Measurements from ENCODE around the gene PCDHGA3. TPM values are rescaled to one million over a fixed set of nuclear protein-coding genes. Genes with fewer than 3 reads are reported as not detected.
A peak's percentile ranks its signal among the peaks of the same experiment; 100 is the strongest.

Gene PCDHGA3
- total and polyA plus RNA-seq, 2 of the 13 experiments (the other 11 are each of a cell fraction or from before 2014, with no cell fraction given) = 0.05 TPM; not detected in 1

- TF ChIP-seq ZNF496 (CRISPR knock-in tag; IDR thresholded peaks at IDR 0.05; ENCODE audit: insufficient replicate concordance) (no peak), LBX2 (CRISPR knock-in tag; IDR thresholded peaks at IDR 0.05; ENCODE audit: borderline replicate concordance) (peak; percentile 46; the same call in 1 of the 2 replicates), ZNF580 (CRISPR knock-in tag; IDR thresholded peaks at IDR 0.05; ENCODE audit: borderline replicate concordance, low read depth) (peak; percentile 37; the same call in 1 of the 2 replicates), KMT2B (CRISPR knock-in tag; IDR thresholded peaks at IDR 0.05) (peak; percentile 77), SAFB2 (CRISPR knock-in tag; IDR thresholded peaks at IDR 0.05; ENCODE audit: borderline replicate concordance, low read depth) (peak; percentile 77; the same call in 1 of the 2 replicates), ZSCAN31 (CRISPR knock-in tag; IDR thresholded peaks at IDR 0.05; ENCODE audit: low read depth) (peak; percentile 76), ZNF224 (CRISPR knock-in tag; IDR thresholded peaks at IDR 0.05) (peak; percentile 94), THYN1 (CRISPR knock-in tag; IDR thresholded peaks at IDR 0.05; ENCODE audit: borderline replicate concordance, low read depth) (no peak), DRAP1 (CRISPR knock-in tag; IDR thresholded peaks at IDR 0.05) (peak; percentile 58; the same call in 1 of the 2 replicates), GFI1 (CRISPR knock-in tag; IDR thresholded peaks at IDR 0.05; ENCODE audit: borderline replicate concordance) (no peak; the same call in 1 of the 2 replicates), GPN1 (CRISPR knock-in tag; IDR thresholded peaks at IDR 0.05; ENCODE audit: borderline replicate concordance) (no peak), NR0B2 (CRISPR knock-in tag; IDR thresholded peaks at IDR 0.05) (peak; percentile 16; the same call in 1 of the 2 replicates), GATAD1 (CRISPR knock-in tag; IDR thresholded peaks at IDR 0.05) (peak; percentile 70; the same call in 1 of the 2 replicates), NFIB (CRISPR knock-in tag; IDR thresholded peaks at IDR 0.05; ENCODE audit: borderline replicate concordance) (no peak), ZNF737 (CRISPR knock-in tag; IDR thresholded peaks at IDR 0.05; ENCODE audit: borderline replicate concordance) (no peak), NRL (CRISPR knock-in tag; IDR thresholded peaks at IDR 0.05; ENCODE audit: borderline replicate concordance) (peak; percentile 80; the same call in 1 of the 2 replicates), SRSF9 (IDR thresholded peaks at IDR 0.05; ENCODE audit: borderline replicate concordance, insufficient read depth, low read depth, low read length, poor library complexity, severe bottlenecking) (no peak), ZNF7 (CRISPR knock-in tag; IDR thresholded peaks at IDR 0.05) (no peak; the same call in 1 of the 2 replicates), ZNF550 (CRISPR knock-in tag; IDR thresholded peaks at IDR 0.05; ENCODE audit: borderline replicate concordance) (0 out of 2 replicates have a peak, but pooled peaks have one; percentile 15), ZNF136 (CRISPR knock-in tag; IDR thresholded peaks at IDR 0.05; ENCODE audit: low read depth) (peak; percentile 49; the same call in 1 of the 2 replicates), ZNF670 (CRISPR knock-in tag; IDR thresholded peaks at IDR 0.05; ENCODE audit: borderline replicate concordance) (0 out of 2 replicates have a peak, but pooled peaks have one; percentile 48), AFF4 (CRISPR knock-in tag; IDR thresholded peaks at IDR 0.05) (no peak)
These were observed 23.1 kb upstream of the PCDHGA3 start, which contains the start of gene TAF7 (continued) for GRCh38 chr5:141320225-141321169.

All from HepG2 (cell line).